H1 (cell line): ENCODE results near the gene MRPL40. TPM values are rescaled to one million over a fixed set of nuclear protein-coding genes. Genes with fewer than 3 reads are reported as not detected.

ENCODE experiments used
- POLR2A ChIP-seq, 2 experiments: IDR thresholded peaks; 1 replicate in 1 of 2; 2 replicates in 1 of 2; pipeline ENCODE4 v1.6.1; 2011; ENCODE audit warnings: low read depth in 2 of 2, low read length in 2 of 2, mild to moderate bottlenecking in 2 of 2; ENCODE audit errors: control extremely low read depth in 1 of 2
- SUZ12 ChIP-seq: fragments of 200-600 bp; sonication (generic); IDR thresholded peaks from 2 replicates; pipeline ENCODE4 v1.6.1; 2012; ENCODE audit warnings: mild to moderate bottlenecking, inconsistent platforms, low read length, moderate library complexity, mixed read lengths
- polyA plus RNA-seq, 7 experiments: library from polyadenylated mRNA; depleted of rRNA in 3 of 7; stranded (reverse) in 5 of 7; unstranded in 2 of 7; fragments of >200 nt in 5 of 7; fragments of 200-250 nt in 2 of 7; gene quantifications; 1 replicate in 5 of 7; 2 replicates in 1 of 7; 4 replicates in 1 of 7; pipeline versions ENCODE4 v1.2.1 to v1.2.3, GENCODE V29; 2011 to 2013; ENCODE audit warnings: missing spikeins in 2 of 7, mixed read lengths in 2 of 7
- total RNA-seq: library from RNA; stranded (reverse); fragmentation: NEBNext Ultra II Directional; extraction: Animal tissue kit (Norgen Biotek cat#: 25700); gene quantifications from 2 replicates; pipeline ENCODE4 v1.2.1, GENCODE V29; 2021
- TF ChIP-seq, protein P1 (sequence below): fragments of 300-600 bp; sonication (generic); IDR thresholded peaks from 2 replicates; pipeline ENCODE4 v1.7.1; 2012; ENCODE audit warnings: low read length, moderate library complexity, mild to moderate bottlenecking, inconsistent platforms; ENCODE audit not compliant: insufficient replicate concordance

Gene MRPL40
- total and polyA plus RNA-seq, 2 of the 8 experiments (the other 6 are each of a cell fraction or from before 2014, with no cell fraction given) = 12.4 to 14.5 TPM

DNA sequence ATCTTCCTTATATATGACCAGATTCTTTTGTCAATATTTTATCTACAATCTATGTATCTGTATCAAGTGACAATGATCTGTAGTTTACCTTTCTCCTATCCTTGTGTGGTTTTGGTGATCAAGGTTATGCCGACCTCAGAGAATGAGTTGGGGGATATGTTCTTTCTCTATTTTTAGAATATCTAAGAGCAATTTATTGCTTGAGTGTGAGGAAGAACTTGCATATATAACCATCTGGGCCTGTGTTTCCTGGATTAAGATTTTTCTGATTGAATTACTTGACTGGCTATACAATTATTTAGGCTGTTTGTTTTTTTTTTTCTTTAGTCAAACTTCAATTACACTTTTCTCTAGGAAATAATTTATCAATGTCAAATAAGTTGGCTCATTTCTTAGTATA is 29.2 kb downstream of the MRPL40 start (continued):
- no peak for TF ChIP-seq SUZ12
- TF ChIP-seq, protein P1, sequence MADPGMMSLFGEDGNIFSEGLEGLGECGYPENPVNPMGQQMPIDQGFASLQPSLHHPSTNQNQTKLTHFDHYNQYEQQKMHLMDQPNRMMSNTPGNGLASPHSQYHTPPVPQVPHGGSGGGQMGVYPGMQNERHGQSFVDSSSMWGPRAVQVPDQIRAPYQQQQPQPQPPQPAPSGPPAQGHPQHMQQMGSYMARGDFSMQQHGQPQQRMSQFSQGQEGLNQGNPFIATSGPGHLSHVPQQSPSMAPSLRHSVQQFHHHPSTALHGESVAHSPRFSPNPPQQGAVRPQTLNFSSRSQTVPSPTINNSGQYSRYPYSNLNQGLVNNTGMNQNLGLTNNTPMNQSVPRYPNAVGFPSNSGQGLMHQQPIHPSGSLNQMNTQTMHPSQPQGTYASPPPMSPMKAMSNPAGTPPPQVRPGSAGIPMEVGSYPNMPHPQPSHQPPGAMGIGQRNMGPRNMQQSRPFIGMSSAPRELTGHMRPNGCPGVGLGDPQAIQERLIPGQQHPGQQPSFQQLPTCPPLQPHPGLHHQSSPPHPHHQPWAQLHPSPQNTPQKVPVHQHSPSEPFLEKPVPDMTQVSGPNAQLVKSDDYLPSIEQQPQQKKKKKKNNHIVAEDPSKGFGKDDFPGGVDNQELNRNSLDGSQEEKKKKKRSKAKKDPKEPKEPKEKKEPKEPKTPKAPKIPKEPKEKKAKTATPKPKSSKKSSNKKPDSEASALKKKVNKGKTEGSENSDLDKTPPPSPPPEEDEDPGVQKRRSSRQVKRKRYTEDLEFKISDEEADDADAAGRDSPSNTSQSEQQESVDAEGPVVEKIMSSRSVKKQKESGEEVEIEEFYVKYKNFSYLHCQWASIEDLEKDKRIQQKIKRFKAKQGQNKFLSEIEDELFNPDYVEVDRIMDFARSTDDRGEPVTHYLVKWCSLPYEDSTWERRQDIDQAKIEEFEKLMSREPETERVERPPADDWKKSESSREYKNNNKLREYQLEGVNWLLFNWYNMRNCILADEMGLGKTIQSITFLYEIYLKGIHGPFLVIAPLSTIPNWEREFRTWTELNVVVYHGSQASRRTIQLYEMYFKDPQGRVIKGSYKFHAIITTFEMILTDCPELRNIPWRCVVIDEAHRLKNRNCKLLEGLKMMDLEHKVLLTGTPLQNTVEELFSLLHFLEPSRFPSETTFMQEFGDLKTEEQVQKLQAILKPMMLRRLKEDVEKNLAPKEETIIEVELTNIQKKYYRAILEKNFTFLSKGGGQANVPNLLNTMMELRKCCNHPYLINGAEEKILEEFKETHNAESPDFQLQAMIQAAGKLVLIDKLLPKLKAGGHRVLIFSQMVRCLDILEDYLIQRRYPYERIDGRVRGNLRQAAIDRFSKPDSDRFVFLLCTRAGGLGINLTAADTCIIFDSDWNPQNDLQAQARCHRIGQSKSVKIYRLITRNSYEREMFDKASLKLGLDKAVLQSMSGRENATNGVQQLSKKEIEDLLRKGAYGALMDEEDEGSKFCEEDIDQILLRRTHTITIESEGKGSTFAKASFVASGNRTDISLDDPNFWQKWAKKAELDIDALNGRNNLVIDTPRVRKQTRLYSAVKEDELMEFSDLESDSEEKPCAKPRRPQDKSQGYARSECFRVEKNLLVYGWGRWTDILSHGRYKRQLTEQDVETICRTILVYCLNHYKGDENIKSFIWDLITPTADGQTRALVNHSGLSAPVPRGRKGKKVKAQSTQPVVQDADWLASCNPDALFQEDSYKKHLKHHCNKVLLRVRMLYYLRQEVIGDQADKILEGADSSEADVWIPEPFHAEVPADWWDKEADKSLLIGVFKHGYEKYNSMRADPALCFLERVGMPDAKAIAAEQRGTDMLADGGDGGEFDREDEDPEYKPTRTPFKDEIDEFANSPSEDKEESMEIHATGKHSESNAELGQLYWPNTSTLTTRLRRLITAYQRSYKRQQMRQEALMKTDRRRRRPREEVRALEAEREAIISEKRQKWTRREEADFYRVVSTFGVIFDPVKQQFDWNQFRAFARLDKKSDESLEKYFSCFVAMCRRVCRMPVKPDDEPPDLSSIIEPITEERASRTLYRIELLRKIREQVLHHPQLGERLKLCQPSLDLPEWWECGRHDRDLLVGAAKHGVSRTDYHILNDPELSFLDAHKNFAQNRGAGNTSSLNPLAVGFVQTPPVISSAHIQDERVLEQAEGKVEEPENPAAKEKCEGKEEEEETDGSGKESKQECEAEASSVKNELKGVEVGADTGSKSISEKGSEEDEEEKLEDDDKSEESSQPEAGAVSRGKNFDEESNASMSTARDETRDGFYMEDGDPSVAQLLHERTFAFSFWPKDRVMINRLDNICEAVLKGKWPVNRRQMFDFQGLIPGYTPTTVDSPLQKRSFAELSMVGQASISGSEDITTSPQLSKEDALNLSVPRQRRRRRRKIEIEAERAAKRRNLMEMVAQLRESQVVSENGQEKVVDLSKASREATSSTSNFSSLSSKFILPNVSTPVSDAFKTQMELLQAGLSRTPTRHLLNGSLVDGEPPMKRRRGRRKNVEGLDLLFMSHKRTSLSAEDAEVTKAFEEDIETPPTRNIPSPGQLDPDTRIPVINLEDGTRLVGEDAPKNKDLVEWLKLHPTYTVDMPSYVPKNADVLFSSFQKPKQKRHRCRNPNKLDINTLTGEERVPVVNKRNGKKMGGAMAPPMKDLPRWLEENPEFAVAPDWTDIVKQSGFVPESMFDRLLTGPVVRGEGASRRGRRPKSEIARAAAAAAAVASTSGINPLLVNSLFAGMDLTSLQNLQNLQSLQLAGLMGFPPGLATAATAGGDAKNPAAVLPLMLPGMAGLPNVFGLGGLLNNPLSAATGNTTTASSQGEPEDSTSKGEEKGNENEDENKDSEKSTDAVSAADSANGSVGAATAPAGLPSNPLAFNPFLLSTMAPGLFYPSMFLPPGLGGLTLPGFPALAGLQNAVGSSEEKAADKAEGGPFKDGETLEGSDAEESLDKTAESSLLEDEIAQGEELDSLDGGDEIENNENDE = no peak
- no peak for TF ChIP-seq POLR2A (IDR thresholded peaks at IDR 0.05; ENCODE audit: control extremely low read depth in 1 of 2, low read depth in 2 of 2, low read length in 2 of 2)
